H9 (cell line): ENCODE results near the gene KCNAB2. TPM values are rescaled to one million over a fixed set of nuclear protein-coding genes. Genes with fewer than 3 reads are reported as not detected.

ENCODE experiments used
- DNase-seq: peaks from one replicate; pipeline ENCODE4 v3.0.0-alpha.2; 2017
- H2AFZ ChIP-seq: one replicate; pipeline ENCODE4 v1.6.1; 2013; ENCODE audit warnings: mild to moderate bottlenecking, low read length, control low read depth, moderate library complexity
- H2AK5ac ChIP-seq: 2 replicates; pipeline ENCODE4 v1.6.1; 2013; ENCODE audit warnings: low read length, control low read depth, mixed read lengths; ENCODE audit not compliant: insufficient read length
- H2BK120ac ChIP-seq: one replicate; pipeline ENCODE4 v1.6.1; 2013; ENCODE audit warnings: low read depth, mild to moderate bottlenecking, low read length, control low read depth, inconsistent platforms; ENCODE audit not compliant: poor library complexity, severe bottlenecking
- H2BK12ac ChIP-seq: 2 replicates; pipeline ENCODE4 v1.6.1; 2013; ENCODE audit warnings: low read length, control low read depth, mixed read lengths, low read depth; ENCODE audit not compliant: insufficient read length
- H2BK15ac ChIP-seq: 2 replicates; pipeline ENCODE4 v1.6.1; 2013; ENCODE audit warnings: low read depth, low read length, control low read depth
- H2BK20ac ChIP-seq: one replicate; pipeline ENCODE4 v1.6.1; 2013; ENCODE audit warnings: low read depth, mild to moderate bottlenecking, low read length, control low read depth, inconsistent platforms; ENCODE audit not compliant: poor library complexity, severe bottlenecking
- H2BK5ac ChIP-seq: 2 replicates; pipeline ENCODE4 v1.6.1; 2013; ENCODE audit warnings: low read length, control low read depth, mixed read lengths; ENCODE audit not compliant: insufficient read length
- H3K14ac ChIP-seq: 2 replicates; pipeline ENCODE4 v1.6.1; 2013; ENCODE audit warnings: low read length, control low read depth; ENCODE audit not compliant: insufficient read depth
- H3K18ac ChIP-seq: 2 replicates; pipeline ENCODE4 v1.6.1; 2013; ENCODE audit warnings: low read depth, mild to moderate bottlenecking, mixed read lengths, low read length, control low read depth; ENCODE audit not compliant: insufficient read length
- H3K23ac ChIP-seq: 2 replicates; pipeline ENCODE4 v1.6.1; 2013; ENCODE audit warnings: low read length, control low read depth, mixed read lengths, low read depth; ENCODE audit not compliant: insufficient read length
- H3K23me2 ChIP-seq: 2 replicates; pipeline ENCODE4 v1.6.1; 2013; ENCODE audit warnings: low read depth, mild to moderate bottlenecking, mixed read lengths, low read length, control low read depth; ENCODE audit not compliant: insufficient read length, poor library complexity, severe bottlenecking
- H3K27ac ChIP-seq: 2 replicates; pipeline ENCODE4 v1.5.1; 2013; ENCODE audit warnings: low read length, control low read depth, mixed read lengths, low read depth; ENCODE audit not compliant: insufficient read length
- H3K27me3 ChIP-seq: 2 replicates; pipeline ENCODE4 v1.6.1; 2013; ENCODE audit warnings: low read length, control low read depth, inconsistent platforms; ENCODE audit not compliant: insufficient read depth
- H3K4ac ChIP-seq: 2 replicates; pipeline ENCODE4 v1.6.1; 2013; ENCODE audit warnings: low read depth, mild to moderate bottlenecking, control low read depth, inconsistent platforms, low read length, moderate library complexity
- H3K4me1 ChIP-seq: 2 replicates; pipeline ENCODE4 v1.6.1; 2013; ENCODE audit warnings: low read length, control low read depth, inconsistent platforms; ENCODE audit not compliant: insufficient read depth
- H3K4me2 ChIP-seq: 2 replicates; pipeline ENCODE4 v1.6.1; 2013; ENCODE audit warnings: low read length, control low read depth, mixed read lengths; ENCODE audit not compliant: insufficient read length, insufficient read depth
- H3K56ac ChIP-seq: 2 replicates; pipeline ENCODE4 v1.6.1; 2013; ENCODE audit warnings: low read depth, mild to moderate bottlenecking, mixed read lengths, low read length, control low read depth; ENCODE audit not compliant: insufficient read length
- H3K79me1 ChIP-seq: 2 replicates; pipeline ENCODE4 v1.6.1; 2013; ENCODE audit warnings: low read depth, mild to moderate bottlenecking, moderate library complexity, low read length, control low read depth, inconsistent platforms; ENCODE audit not compliant: insufficient read depth, poor library complexity, severe bottlenecking
- H3K79me2 ChIP-seq: 2 replicates; pipeline ENCODE4 v1.6.1; 2013; ENCODE audit warnings: low read length, control low read depth, inconsistent platforms; ENCODE audit not compliant: insufficient read depth
- H3K9ac ChIP-seq: 2 replicates; pipeline ENCODE4 v1.6.1; 2013; ENCODE audit warnings: low read length, control low read depth, mixed read lengths; ENCODE audit not compliant: insufficient read length; ENCODE audit errors: extremely low read depth
- H3K9me3 ChIP-seq: one replicate; pipeline ENCODE4 v1.6.1; 2013; ENCODE audit warnings: low read depth, low read length, inconsistent platforms; ENCODE audit not compliant: control insufficient read depth
- H3T11ph ChIP-seq: one replicate; pipeline ENCODE4 v1.6.1; 2013; ENCODE audit warnings: mild to moderate bottlenecking, low read length, control low read depth, inconsistent platforms
- H4K20me1 ChIP-seq: one replicate; pipeline ENCODE4 v1.6.1; 2013; ENCODE audit not compliant: control insufficient read depth, insufficient read length, insufficient read depth
- H4K5ac ChIP-seq: 2 replicates; pipeline ENCODE4 v1.6.1; 2013; ENCODE audit warnings: low read depth, mild to moderate bottlenecking, mixed read lengths, low read length, control low read depth; ENCODE audit not compliant: insufficient read length
- H4K8ac ChIP-seq: replicated peaks from 2 replicates; pipeline ENCODE4 v1.6.1; 2013; ENCODE audit warnings: low read length, control low read depth, mixed read lengths, low read depth; ENCODE audit not compliant: insufficient read length
- H4K91ac ChIP-seq: 2 replicates; pipeline ENCODE4 v1.6.1; 2013; ENCODE audit warnings: low read depth, mild to moderate bottlenecking, moderate library complexity, mixed read lengths, low read length, control low read depth; ENCODE audit not compliant: insufficient read length
- H3K27ac Mint-ChIP-seq, 3 experiments: 2 replicates in 2 of 3; 3 replicates in 1 of 3; pipeline ENCODE4 v1.8.0; 2020 to 2021; ENCODE audit warnings: mixed read lengths in 3 of 3, mild to moderate bottlenecking in 1 of 3, moderate library complexity in 1 of 3
- H3K27me3 Mint-ChIP-seq: 2 replicates; pipeline ENCODE4 v1.8.0; 2021; ENCODE audit warnings: low read depth, mild to moderate bottlenecking, moderate library complexity, mixed read lengths
- H3K36me3 Mint-ChIP-seq, 3 experiments: 2 replicates in 2 of 3; 3 replicates in 1 of 3; pipeline ENCODE4 v1.8.0; 2020 to 2021; ENCODE audit warnings: low read depth in 3 of 3, mixed read lengths in 3 of 3; ENCODE audit not compliant: insufficient read depth in 1 of 3
- H3K4me1 Mint-ChIP-seq, 2 experiments: 2 replicates each; pipeline ENCODE4 v1.8.0; 2020; ENCODE audit warnings: mixed read lengths in 2 of 2
- H3K4me3 Mint-ChIP-seq, 2 experiments: 2 replicates in 1 of 2; 3 replicates in 1 of 2; pipeline ENCODE4 v1.8.0; 2020 to 2021; ENCODE audit warnings: mild to moderate bottlenecking in 2 of 2, mixed read lengths in 2 of 2, moderate library complexity in 1 of 2
- H3K9me3 Mint-ChIP-seq, 2 experiments: 2 replicates in 1 of 2; 3 replicates in 1 of 2; pipeline ENCODE4 v1.8.0; 2020; ENCODE audit warnings: mild to moderate bottlenecking in 2 of 2, mixed read lengths in 2 of 2, moderate library complexity in 1 of 2
- CTCF ChIP-seq: fragments of 200-600 bp; sonication (generic); conservative IDR thresholded peaks from 3 replicates; pipeline ENCODE4 v1.8.0; 2021; ENCODE audit warnings: antibody characterized with exemption, mild to moderate bottlenecking
- WGBS: extraction: QIAGEN DNeasy Blood & Tissue Kit; methylation state at CpG from one replicate; pipeline ENCODE4 v1.1.7; 2013; ENCODE audit warnings: missing lambda C conversion rate, low lambda C conversion rate, mixed read lengths; ENCODE audit not compliant: insufficient read length; ENCODE audit errors: extremely low coverage; 5-methylcytosine and 5-hydroxymethylcytosine counted together
- total RNA-seq: library from RNA; stranded (reverse); gene quantifications from 2 replicates; pipeline ENCODE4 v1.2.1, GENCODE V29; 2021

The KCNAB2 gene
- total RNA-seq, 1 experiment from 2014 or later: 8.3 TPM

- no peak overlapping the region for H3K4me2 ChIP-seq
- H3K27me3 ChIP-seq: no peaks in the 10 kb centered on the region; the same call in 1 of the 2 replicates
- H3K23ac ChIP-seq: no peak overlapping the region
- H2BK5ac ChIP-seq: no peak overlapping the region
- Mint-ChIP-seq H3K4me3 (no peak overlapping the region), H3K27ac (peak overlapping the region in 1 of 3 experiments; percentile 65; a peak in 1 of 7 replicates), H3K4me1 (peaks cover 7% of the 10 kb centered on the region in 2 experiments; a peak in 3 of 4 replicates), H3K36me3 (no peaks in the 10 kb centered on the region), H3K27me3 (no peaks in the 10 kb centered on the region), H3K9me3 (no peaks in the 10 kb centered on the region)
- no peak overlapping the region for H3K4ac ChIP-seq
- H3K27ac ChIP-seq: no peak overlapping the region
- H3K9ac ChIP-seq: no peak overlapping the region
- H2BK12ac ChIP-seq: no peak overlapping the region
- WGBS: no CpG with 5 or more reads among the region's 6 CpGs
- no peaks in the 10 kb centered on the region for H3K4me1 ChIP-seq
- no peaks in the 10 kb centered on the region for H4K20me1 ChIP-seq
- H4K5ac ChIP-seq: no peak overlapping the region
- no peak for TF ChIP-seq CTCF
- H4K8ac ChIP-seq: no peak overlapping the region
- H3K79me2 ChIP-seq: no peaks in the 10 kb centered on the region
- no peak overlapping the region for H3K56ac ChIP-seq
- H3K23me2 ChIP-seq: no peaks in the 10 kb centered on the region
- no peaks in the 10 kb centered on the region for H3K79me1 ChIP-seq
- no peak overlapping the region for H2AK5ac ChIP-seq
- no peak for DNase-seq
- no peak overlapping the region for H2AFZ ChIP-seq
- H2BK120ac ChIP-seq: no peak overlapping the region
- H2BK15ac ChIP-seq: no peak overlapping the region
- H3T11ph ChIP-seq: no peak overlapping the region
- no peaks in the 10 kb centered on the region for H3K9me3 ChIP-seq
- H3K18ac ChIP-seq: no peak overlapping the region
- no peak overlapping the region for H2BK20ac ChIP-seq
- H4K91ac ChIP-seq: no peak overlapping the region
- no peak overlapping the region for H3K14ac ChIP-seq
These were observed 42.3 kb downstream of the KCNAB2 start for GRCh38 chr1:6087958-6088357.
